ENCODE data around the gene DEPDC7. TPM values are rescaled to one million over a fixed set of nuclear protein-coding genes. Genes with fewer than 3 reads are reported as not detected.

The DEPDC7 gene
- total and polyA plus RNA-seq, 4 donors: 0.31 to 6.4 (median 1.7) TPM

GRCh38 chr11:33060271-33060670 is 44.6 kb downstream of the DEPDC7 start:
- H3K27me3 ChIP-seq (ENCODE audit: control insufficient read depth in 1 of 2, insufficient read depth in 2 of 2, low read length in 1 of 2): no peaks in the 10 kb centered on the region
- ATAC-seq (ENCODE audit: low FRiP score): no peak
- H3K36me3 ChIP-seq (ENCODE audit: control insufficient read depth in 1 of 2, insufficient read depth in 2 of 2, low read length in 1 of 2): peaks cover 4 to 8% of the 10 kb centered on the region in 2 donors
- H3K4me1 ChIP-seq (ENCODE audit: control insufficient read depth in 1 of 2, insufficient read depth in 2 of 2, low read length in 2 of 2): no peaks in the 10 kb centered on the region
- H3K4me3 ChIP-seq (ENCODE audit: low read length in 2 of 2): no peak overlapping the region
- no peak overlapping the region for H3K27ac ChIP-seq (ENCODE audit: low read depth in 1 of 2, low read length in 2 of 2)
- 89 to 96% methylated on average over 3 of the region's 3 CpGs for WGBS, 2 donors
- H3K9me3 ChIP-seq (ENCODE audit: control insufficient read depth, low read length): no peaks in the 10 kb centered on the region
- no peak for DNase-seq
- intact Hi-C loops (cut with DNase I): no loop called here

DNA sequence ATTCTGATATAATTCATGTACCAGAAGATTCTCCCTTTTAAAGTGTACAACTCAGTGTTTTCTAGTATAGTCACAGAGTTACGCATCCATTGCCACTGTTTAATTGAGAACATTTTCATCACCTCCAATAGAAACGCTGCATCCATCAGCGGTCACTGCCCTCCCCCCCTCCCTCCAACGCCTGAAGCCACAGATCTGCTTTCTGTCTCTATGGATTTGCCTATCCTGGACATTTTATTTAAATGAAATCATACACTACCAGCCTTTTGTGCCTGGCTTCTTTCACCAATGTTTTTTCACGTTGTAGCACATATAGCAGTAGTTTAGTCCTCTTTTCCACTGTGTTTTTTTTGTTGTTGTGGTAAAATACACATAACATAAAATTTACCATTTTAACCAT is 46.5 kb downstream of the DEPDC7 start:
- Histone ChIP-seq H3K9me3 (ENCODE audit: control insufficient read depth, low read length) (no peaks in the 10 kb centered on the region), H3K27me3 (ENCODE audit: control insufficient read depth in 1 of 2, insufficient read depth in 2 of 2, low read length in 1 of 2) (no peaks in the 10 kb centered on the region), H3K4me3 (ENCODE audit: low read length in 2 of 2) (no peak overlapping the region), H3K36me3 (ENCODE audit: control insufficient read depth in 1 of 2, insufficient read depth in 2 of 2, low read length in 1 of 2) (peaks cover 4 to 11% of the 10 kb centered on the region in 2 donors), H3K4me1 (ENCODE audit: control insufficient read depth in 1 of 2, insufficient read depth in 2 of 2, low read length in 2 of 2) (no peaks in the 10 kb centered on the region), H3K27ac (ENCODE audit: low read depth in 1 of 2, low read length in 2 of 2) (no peak overlapping the region)
- intact Hi-C loops (cut with DNase I): no loop called here
- 47 to 54% methylated on average over 5 of the region's 5 CpGs for WGBS, 2 donors
- no peak for ATAC-seq (ENCODE audit: low FRiP score)
- DNase-seq: no peak

DNA sequence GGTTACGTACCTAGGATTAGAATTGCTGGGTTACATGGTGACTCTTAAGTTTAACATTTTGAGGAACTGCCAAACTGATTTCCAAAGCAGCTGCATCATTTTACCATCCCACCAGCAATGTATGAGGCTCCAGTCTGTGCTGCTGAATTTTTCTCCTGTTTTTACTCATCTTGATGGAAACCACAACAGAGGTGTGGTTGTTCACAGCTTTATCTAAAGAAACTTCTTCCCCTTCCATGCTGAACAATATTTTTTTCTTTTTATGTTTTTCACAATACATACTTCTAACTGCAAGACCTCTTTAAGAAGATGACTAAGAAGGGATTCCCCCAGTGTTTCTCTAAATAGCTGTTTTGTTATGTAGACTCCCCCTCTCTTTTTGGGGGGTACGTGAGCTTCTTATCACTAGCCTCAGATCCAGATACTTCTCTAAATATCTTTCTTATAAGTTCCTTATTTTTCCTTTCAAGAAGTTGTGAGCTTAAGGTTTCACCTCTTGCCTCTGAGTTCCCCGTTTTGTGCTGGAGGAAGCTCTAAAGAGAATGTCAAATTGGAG is 47.7 kb downstream of the DEPDC7 start:
- peaks cover 4 to 12% of the 10 kb centered on the region in 2 donors for H3K36me3 ChIP-seq (ENCODE audit: control insufficient read depth in 1 of 2, insufficient read depth in 2 of 2, low read length in 1 of 2)
- WGBS, 2 donors: 59 to 69% methylated on average over 3 of the region's 3 CpGs
- no peak overlapping the region for H3K4me3 ChIP-seq (ENCODE audit: low read length in 2 of 2)
- DNase-seq: no peak
- intact Hi-C loops (cut with DNase I): no loop called here
- no peaks in the 10 kb centered on the region for H3K9me3 ChIP-seq (ENCODE audit: control insufficient read depth, low read length)
- no peak for ATAC-seq (ENCODE audit: low FRiP score)
- H3K4me1 ChIP-seq (ENCODE audit: control insufficient read depth in 1 of 2, insufficient read depth in 2 of 2, low read length in 2 of 2): no peaks in the 10 kb centered on the region
- no peak overlapping the region for H3K27ac ChIP-seq (ENCODE audit: low read depth in 1 of 2, low read length in 2 of 2)
- no peaks in the 10 kb centered on the region for H3K27me3 ChIP-seq (ENCODE audit: control insufficient read depth in 1 of 2, insufficient read depth in 2 of 2, low read length in 1 of 2)

- Histone ChIP-seq H3K36me3 (ENCODE audit: control insufficient read depth in 1 of 2, insufficient read depth in 2 of 2, low read length in 1 of 2) (peaks cover 0 to 17% of the 10 kb centered on the region in 2 donors), H3K9me3 (ENCODE audit: control insufficient read depth, low read length) (no peaks in the 10 kb centered on the region), H3K27me3 (ENCODE audit: control insufficient read depth in 1 of 2, insufficient read depth in 2 of 2, low read length in 1 of 2) (no peaks in the 10 kb centered on the region), H3K4me1 (ENCODE audit: control insufficient read depth in 1 of 2, insufficient read depth in 2 of 2, low read length in 2 of 2) (no peaks in the 10 kb centered on the region), H3K27ac (ENCODE audit: low read depth in 1 of 2, low read length in 2 of 2) (no peak overlapping the region), H3K4me3 (ENCODE audit: low read length in 2 of 2) (no peak overlapping the region)
- ATAC-seq (ENCODE audit: low FRiP score) (no peak), DNase-seq (no peak)
- WGBS, 2 donors: 55 to 58% methylated on average over 11 of the region's 11 CpGs
- intact Hi-C loops (cut with DNase I): loop anchor here in 1 of 2 donors (2.0 kb wide), 1 partner anchor 103 kb away; no protein-coding TSS in a partner anchor
These were observed 48.6 kb downstream of the DEPDC7 start for GRCh38 chr11:33064033-33064825.

DNA sequence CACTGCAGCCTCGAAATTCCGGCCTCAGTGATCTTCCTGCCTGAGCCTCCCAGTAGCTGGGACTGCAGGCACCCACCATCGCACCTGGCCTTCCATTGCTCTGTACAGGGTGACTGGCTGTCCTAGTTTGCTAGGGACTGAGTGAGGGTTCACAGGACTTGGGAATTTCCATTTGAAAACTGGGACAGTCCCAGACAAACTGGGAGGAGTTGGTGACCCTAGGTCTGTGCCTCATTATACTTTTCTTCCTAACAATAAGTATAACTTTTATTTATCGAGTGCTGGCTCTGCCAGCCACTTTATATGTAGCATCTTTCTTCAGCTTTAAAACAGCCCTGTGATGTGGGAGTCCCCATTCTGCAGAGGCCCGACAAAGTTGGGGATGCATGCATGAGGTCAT is 49.2 kb downstream of the DEPDC7 start:
- no peak for DNase-seq
- 91 to 92% methylated on average over 5 of the region's 5 CpGs for WGBS, 2 donors
- peaks cover 0 to 14% of the 10 kb centered on the region in 2 donors for H3K36me3 ChIP-seq (ENCODE audit: control insufficient read depth in 1 of 2, insufficient read depth in 2 of 2, low read length in 1 of 2)
- H3K9me3 ChIP-seq (ENCODE audit: control insufficient read depth, low read length): no peaks in the 10 kb centered on the region
- H3K27me3 ChIP-seq (ENCODE audit: control insufficient read depth in 1 of 2, insufficient read depth in 2 of 2, low read length in 1 of 2): no peaks in the 10 kb centered on the region
- H3K27ac ChIP-seq (ENCODE audit: low read depth in 1 of 2, low read length in 2 of 2): no peak overlapping the region
- H3K4me1 ChIP-seq (ENCODE audit: control insufficient read depth in 1 of 2, insufficient read depth in 2 of 2, low read length in 2 of 2): no peaks in the 10 kb centered on the region
- no peak overlapping the region for H3K4me3 ChIP-seq (ENCODE audit: low read length in 2 of 2)
- intact Hi-C loops (cut with DNase I): loop anchor here in 1 of 2 donors (2.0 kb wide), 1 partner anchor 104 kb away; no protein-coding TSS in a partner anchor
- ATAC-seq (ENCODE audit: low FRiP score): no peak

- intact Hi-C loops (cut with DNase I): loop anchor here in 1 of 2 donors (2.0 kb wide), 1 partner anchor 105 kb away; no protein-coding TSS in a partner anchor
- ATAC-seq (ENCODE audit: low FRiP score): peak; percentile 73
- Histone ChIP-seq H3K9me3 (ENCODE audit: control insufficient read depth, low read length) (no peaks in the 10 kb centered on the region), H3K36me3 (ENCODE audit: control insufficient read depth in 1 of 2, insufficient read depth in 2 of 2, low read length in 1 of 2) (peaks cover 0 to 10% of the 10 kb centered on the region in 2 donors), H3K27me3 (ENCODE audit: control insufficient read depth in 1 of 2, insufficient read depth in 2 of 2, low read length in 1 of 2) (no peaks in the 10 kb centered on the region), H3K27ac (ENCODE audit: low read depth in 1 of 2, low read length in 2 of 2) (no peak overlapping the region), H3K4me3 (ENCODE audit: low read length in 2 of 2) (no peak overlapping the region), H3K4me1 (ENCODE audit: control insufficient read depth in 1 of 2, insufficient read depth in 2 of 2, low read length in 2 of 2) (no peaks in the 10 kb centered on the region)
- DNase-seq: peak; percentile 77 to 82
- 65% methylated on average over 22 of the region's 22 CpGs for WGBS, 2 donors
These were observed 49.9 kb downstream of the DEPDC7 start for GRCh38 chr11:33065445-33066178.

DNA sequence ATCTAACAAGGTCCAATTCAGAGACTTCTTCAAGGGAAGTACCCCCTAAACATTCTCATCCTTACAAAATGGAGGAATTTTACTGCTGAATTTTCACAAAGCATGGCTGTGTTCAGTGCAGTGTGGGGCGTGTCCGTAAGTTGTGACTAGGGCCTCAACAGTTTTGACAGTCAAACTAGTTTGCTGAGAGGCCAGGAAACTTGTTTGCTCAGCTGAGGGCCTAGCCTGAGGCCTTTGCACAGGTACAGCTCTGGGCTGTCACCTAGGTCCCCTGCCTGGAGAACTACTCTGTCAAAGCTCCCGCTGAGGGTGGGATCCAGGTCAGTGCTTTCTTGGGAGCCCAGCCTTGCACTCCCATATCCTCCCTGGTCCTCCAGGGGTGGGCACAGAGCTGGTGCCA is 51.6 kb downstream of the DEPDC7 start:
- no peak overlapping the region for H3K27ac ChIP-seq (ENCODE audit: low read depth in 1 of 2, low read length in 2 of 2)
- H3K4me3 ChIP-seq (ENCODE audit: low read length in 2 of 2): no peak overlapping the region
- ATAC-seq (ENCODE audit: low FRiP score) (no peak), DNase-seq (no peak)
- WGBS, 2 donors: 96 to 98% methylated on average over 3 of the region's 3 CpGs
- no peaks in the 10 kb centered on the region for H3K27me3 ChIP-seq (ENCODE audit: control insufficient read depth in 1 of 2, insufficient read depth in 2 of 2, low read length in 1 of 2)
- intact Hi-C loops (cut with DNase I): no loop called here
- no peaks in the 10 kb centered on the region for H3K9me3 ChIP-seq (ENCODE audit: control insufficient read depth, low read length)
- H3K36me3 ChIP-seq (ENCODE audit: control insufficient read depth in 1 of 2, insufficient read depth in 2 of 2, low read length in 1 of 2): peaks cover 0 to 13% of the 10 kb centered on the region in 2 donors
- H3K4me1 ChIP-seq (ENCODE audit: control insufficient read depth in 1 of 2, insufficient read depth in 2 of 2, low read length in 2 of 2): no peaks in the 10 kb centered on the region

DNA sequence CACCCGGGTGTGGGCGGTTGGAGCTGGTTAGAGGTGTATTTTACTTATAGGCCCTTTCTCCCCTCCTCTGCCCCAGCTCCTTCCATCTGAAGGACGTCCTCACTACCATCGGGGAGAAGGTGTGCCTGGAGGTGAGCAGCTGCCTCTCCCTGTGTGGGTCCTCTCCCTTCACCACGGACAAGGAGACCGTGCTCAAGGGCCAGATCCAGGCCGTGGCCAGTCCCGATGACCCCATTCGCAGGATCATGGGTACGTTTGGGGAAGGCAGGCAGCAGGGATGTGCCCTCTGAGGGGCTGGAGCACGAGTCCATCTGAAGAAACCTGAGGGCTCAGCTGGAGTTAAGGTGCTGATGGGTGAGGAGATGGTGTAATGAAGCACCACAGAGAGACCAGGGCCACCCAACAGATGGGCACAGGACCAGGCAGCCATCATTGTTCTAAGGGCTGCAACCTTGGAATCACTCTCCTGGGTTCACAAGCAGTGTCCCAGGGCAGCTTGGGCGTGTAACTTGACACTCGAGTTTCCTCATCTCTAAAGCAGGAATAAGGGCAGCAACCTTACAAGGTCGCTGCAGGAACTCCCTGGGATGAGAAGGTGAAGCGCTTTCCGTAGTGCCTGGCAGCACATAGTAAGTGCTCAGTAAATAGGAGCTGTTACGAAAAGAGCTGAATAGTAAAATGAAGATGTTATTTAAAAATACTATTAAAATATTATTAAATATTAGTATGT is 53.1 kb downstream of the DEPDC7 start:
- no peak overlapping the region for H3K27ac ChIP-seq (ENCODE audit: low read depth in 1 of 2, low read length in 2 of 2)
- intact Hi-C loops (cut with DNase I): no loop called here
- WGBS, 2 donors: 94 to 96% methylated on average over 17 of the region's 17 CpGs
- no peaks in the 10 kb centered on the region for H3K4me1 ChIP-seq (ENCODE audit: control insufficient read depth in 1 of 2, insufficient read depth in 2 of 2, low read length in 2 of 2)
- ATAC-seq (ENCODE audit: low FRiP score): no peak
- H3K27me3 ChIP-seq (ENCODE audit: control insufficient read depth in 1 of 2, insufficient read depth in 2 of 2, low read length in 1 of 2): no peaks in the 10 kb centered on the region
- H3K4me3 ChIP-seq (ENCODE audit: low read length in 2 of 2): no peak overlapping the region
- DNase-seq: no peak
- H3K9me3 ChIP-seq (ENCODE audit: control insufficient read depth, low read length): no peaks in the 10 kb centered on the region
- H3K36me3 ChIP-seq (ENCODE audit: control insufficient read depth in 1 of 2, insufficient read depth in 2 of 2, low read length in 1 of 2): peaks cover 0 to 15% of the 10 kb centered on the region in 2 donors
